Esophagus muscularis mucosa (tissue), 3 donors: Measurements from ENCODE around the gene PLEKHH1.

Experiments used
- CTCF ChIP-seq, 3 experiments: fragments of 200-600 bp in 2 of 3; fragments of 450-650 bp in 1 of 3; sonication (generic) in 2 of 3; IDR thresholded peaks; one replicate each; pipeline ENCODE4 v1.5.1; 2017 to 2019; ENCODE audit warnings: antibody characterized with exemption in 3 of 3, mild to moderate bottlenecking in 2 of 3, moderate library complexity in 1 of 3
- POLR2A ChIP-seq: fragments of 450-650 bp; IDR thresholded peaks from one replicate; pipeline ENCODE4 v1.6.1; 2017; ENCODE audit warnings: antibody characterized with exemption, moderate library complexity, mild to moderate bottlenecking, low read depth

GRCh38 chr14:67559639-67560038, 26.5 kb downstream of the PLEKHH1 start:
- TF ChIP-seq CTCF (IDR thresholded peaks at IDR 0.05), result no peak
- no peak for TF ChIP-seq POLR2A
